Germinal center (tissue), 1 donor: ENCODE measurements around the gene PATL1.
"Not testable (repeated sequence)": the region's sequence is repeated elsewhere in the genome, so short reads cannot be mapped to it uniquely, and the experiment has no call there.

Experiments used
- DNase-seq: peaks from one replicate; pipeline ENCODE4 v3.0.0; 2012; ENCODE audit warnings: mixed read lengths, low spot score

PATL1 gene

GRCh38 chr11:59668950-59669610 lies at the start of gene PATL1:
Gene PATL1, minus strand, starts transcription at chr11:59669037. Its CDS starts 142 bp downstream, at chr11:59668895.
- peak; percentile 99 for DNase-seq

GRCh38 chr11:59716051-59716450 lies 47.2 kb upstream of the PATL1 start:
- DNase-seq, result no peak

- no peak for DNase-seq
These were observed 44.9 kb upstream of the PATL1 start, which contains the start of gene OR10V1 for GRCh38 chr11:59713745-59714144. Gene OR10V1, minus strand, starts transcription at chr11:59713845. Its CDS starts 0 bp downstream, at chr11:59713845.

- no peak for DNase-seq
These were observed 41.5 kb upstream of the PATL1 start for GRCh38 chr11:59710136-59710847.

GRCh38 chr11:59708537-59708936 lies 39.7 kb upstream of the PATL1 start:
- DNase-seq, result no peak

- DNase-seq, result no peak
These were observed 38.5 kb upstream of the PATL1 start for GRCh38 chr11:59707371-59707770.

GRCh38 chr11:59706518-59707285 lies 37.9 kb upstream of the PATL1 start:
- no peak for DNase-seq

- DNase-seq, result no peak
These were observed 36.5 kb upstream of the PATL1 start for GRCh38 chr11:59705294-59705693.

GRCh38 chr11:59703515-59703914 lies 34.7 kb upstream of the PATL1 start:
- not testable (repeated sequence) for DNase-seq

GRCh38 chr11:59700157-59700556 lies 31.3 kb upstream of the PATL1 start:
- not testable (repeated sequence) for DNase-seq

GRCh38 chr11:59698506-59698905 lies 29.7 kb upstream of the PATL1 start:
- no peak for DNase-seq

- no peak for DNase-seq
These were observed 24.1 kb upstream of the PATL1 start for GRCh38 chr11:59692915-59693314.

GRCh38 chr11:59691156-59691555 lies 22.3 kb upstream of the PATL1 start:
- DNase-seq, result no peak

GRCh38 chr11:59689015-59689414 lies 20.2 kb upstream of the PATL1 start:
- no peak for DNase-seq

GRCh38 chr11:59681260-59681725 lies 12.5 kb upstream of the PATL1 start:
- DNase-seq, result not testable (repeated sequence)

GRCh38 chr11:59680287-59681154 lies 11.7 kb upstream of the PATL1 start:
- DNase-seq, result peak; percentile 58

GRCh38 chr11:59679347-59679746 lies 10.5 kb upstream of the PATL1 start:
- no peak for DNase-seq

- DNase-seq, result no peak
These were observed 10.0 kb upstream of the PATL1 start for GRCh38 chr11:59678813-59679165.

- no peak for DNase-seq
These were observed 9.4 kb upstream of the PATL1 start for GRCh38 chr11:59678118-59678812.

GRCh38 chr11:59676205-59676604 lies 7.4 kb upstream of the PATL1 start:
- DNase-seq, result no peak

GRCh38 chr11:59674291-59674690 lies 5.5 kb upstream of the PATL1 start:
- DNase-seq, result no peak
